GM10266 (cell line): ENCODE measurements around the gene CCDC174.

Experiments used
- DNase-seq: peaks from one replicate; pipeline ENCODE4 v3.0.0; 2012; ENCODE audit errors: extremely low spot score
- CTCF ChIP-seq: IDR thresholded peaks from 2 replicates; pipeline ENCODE4 v1.5.1; 2012; ENCODE audit warnings: mild to moderate bottlenecking, low read depth; ENCODE audit not compliant: control insufficient read depth, insufficient read depth; ENCODE audit errors: missing control alignments

Gene CCDC174

GRCh38 chr3:14676881-14677280 lies 25.3 kb downstream of the CCDC174 start:
- TF ChIP-seq CTCF, result no peak
- DNase-seq, result no peak

DNA sequence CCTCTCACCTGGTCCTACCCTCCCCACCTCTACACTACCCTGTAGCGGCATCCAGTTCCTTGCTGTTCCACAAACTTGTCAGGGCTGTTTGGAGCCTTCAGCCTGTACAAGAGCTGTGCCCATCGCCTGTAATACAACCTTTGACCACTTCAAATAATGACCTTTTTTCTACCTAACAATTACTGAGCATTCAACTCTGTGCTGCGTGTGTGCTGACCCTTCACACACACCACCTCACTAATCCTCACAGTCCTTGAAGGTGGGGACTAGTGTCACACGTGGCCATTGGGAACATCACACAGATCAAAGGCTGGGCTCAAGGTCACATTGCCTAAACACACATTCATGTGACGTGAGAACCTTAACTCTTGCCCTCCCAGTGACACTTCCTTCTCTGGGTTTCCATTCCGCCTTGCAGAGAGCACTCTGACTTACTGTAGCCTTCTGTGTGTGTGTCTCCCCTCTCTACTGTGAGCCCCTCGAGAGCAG lies 26.5 kb downstream of the CCDC174 start:
- DNase-seq, result no peak
- no peak for TF ChIP-seq CTCF

DNA sequence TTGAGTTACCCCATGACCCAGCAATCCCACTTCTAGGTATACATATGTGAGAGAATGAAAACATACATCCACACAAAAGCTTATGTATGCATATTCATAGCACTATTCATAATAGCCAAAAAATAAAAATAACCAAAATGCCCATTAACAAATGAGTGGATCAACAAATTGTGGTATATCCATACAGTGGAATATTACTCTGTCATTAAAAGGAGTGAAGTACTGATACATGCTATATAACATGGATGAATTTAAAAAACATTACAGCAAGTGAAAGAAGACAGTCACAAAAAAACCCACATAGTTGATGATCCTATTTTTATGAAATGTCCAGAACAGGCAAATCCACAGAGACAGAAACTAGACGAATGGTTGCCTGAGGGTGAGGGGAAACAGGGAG lies 28.6 kb downstream of the CCDC174 start:
- DNase-seq, result no peak
- TF ChIP-seq CTCF, result no peak

DNA sequence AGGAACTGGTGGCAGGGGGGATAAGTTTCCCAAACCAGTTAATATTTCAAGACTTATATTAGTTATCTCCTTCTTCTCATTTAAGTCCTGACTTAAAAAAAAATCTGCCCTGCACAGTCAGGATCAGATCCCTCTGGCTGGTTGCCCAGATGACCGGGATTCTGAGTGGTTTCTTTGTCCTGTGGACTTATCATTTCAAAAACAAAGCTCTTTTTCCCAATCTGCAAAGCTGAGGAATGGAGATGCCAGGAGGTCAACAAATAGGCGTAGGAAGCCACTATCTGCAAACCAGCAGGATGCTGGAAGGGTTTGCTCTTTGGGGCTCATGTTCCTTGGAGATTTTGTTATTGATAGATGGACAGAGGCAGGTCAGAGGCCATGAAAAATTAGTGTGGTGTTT lies 29.2 kb downstream of the CCDC174 start:
- TF ChIP-seq CTCF, result no peak
- DNase-seq, result no peak

- DNase-seq, result no peak
- TF ChIP-seq CTCF, result no peak
Observed at GRCh38 chr3:14684447-14684846, 32.9 kb downstream of the CCDC174 start.

GRCh38 chr3:14685179-14685578 lies 33.6 kb downstream of the CCDC174 start:
- no peak for DNase-seq

DNA sequence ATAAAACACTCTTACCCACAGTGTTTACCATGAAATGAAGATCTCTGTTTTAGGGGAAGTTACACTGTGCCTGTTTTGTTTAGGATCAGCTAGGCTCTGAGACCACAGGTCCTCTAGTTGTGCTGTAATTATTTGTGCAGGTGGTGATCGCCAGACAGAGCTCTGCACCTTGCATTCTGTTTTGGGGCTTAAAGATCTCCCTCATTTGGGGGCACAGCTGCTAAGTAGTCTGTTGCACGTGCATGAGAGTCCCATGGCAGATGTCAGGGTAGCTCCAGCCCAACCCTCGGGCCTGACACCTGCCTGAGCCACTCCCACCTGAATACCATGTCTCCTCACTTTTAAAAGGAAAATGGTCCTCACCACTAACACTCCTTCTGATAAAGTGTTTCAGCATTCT lies 35.8 kb downstream of the CCDC174 start:
- no peak for TF ChIP-seq CTCF

More at GRCh38 chr3:14685179-14685578, 33.6 kb downstream of the CCDC174 start:
- TF ChIP-seq CTCF, result no peak

More for the DNA sequence above, 35.8 kb downstream of the CCDC174 start:
- no peak for DNase-seq
